ENCODE results near the gene SP140. TPM values are rescaled to one million over a fixed set of nuclear protein-coding genes. Genes with fewer than 3 reads are reported as not detected.

The SP140 gene
- total RNA-seq, 1 experiment from 2014 or later = not detected

DNA sequence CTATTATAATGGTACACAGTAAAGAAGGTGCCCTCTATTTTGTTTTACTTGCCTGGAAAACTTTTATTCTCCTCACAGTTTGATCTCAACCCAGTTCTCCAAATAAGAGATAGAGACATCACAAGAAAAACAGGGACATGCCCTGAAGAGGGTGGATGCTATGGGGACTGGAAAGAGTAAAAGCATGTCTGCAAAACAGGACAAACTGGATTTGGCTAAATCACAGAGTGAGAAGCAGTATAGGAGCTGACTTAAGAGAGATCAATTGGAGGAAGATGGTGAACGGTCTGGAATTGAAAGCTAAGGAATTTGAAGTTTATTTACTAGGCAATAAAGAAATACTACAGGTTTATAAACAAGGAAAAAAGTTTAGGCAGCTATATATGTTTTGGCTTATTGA, 134.5 kb downstream of the SP140 start:
- intact Hi-C loops (cut with micrococcal nuclease; ENCODE audit: unreplicated experiment) = no loop called here
- no TSS peak for BruUV-seq (replicated peaks)
- DNase-seq = no peak
- no peak overlapping the region for H3K27ac Mint-ChIP-seq (ENCODE audit: unreplicated experiment)
- H3K9me3 ChIP-seq = no peaks in the 10 kb centered on the region
- no peaks in the 10 kb centered on the region for H3K36me3 ChIP-seq (ENCODE audit: control insufficient read depth, insufficient read depth, low read length)
- H3K4me3 ChIP-seq (ENCODE audit: low read depth, low read length) = no peak overlapping the region
- no peak overlapping the region for H3K4me3 Mint-ChIP-seq (ENCODE audit: unreplicated experiment)
- TF ChIP-seq CTCF (IDR thresholded peaks at IDR 0.05; ENCODE audit: insufficient read depth in 1 of 2, low read depth in 1 of 2, low read length in 1 of 2, severe bottlenecking in 1 of 2, unreplicated experiment in 1 of 2) = no peak
- H3K9me3 Mint-ChIP-seq (ENCODE audit: unreplicated experiment) = no peaks in the 10 kb centered on the region
- CTCF ChIA-PET = no interaction called here
- no peaks in the 10 kb centered on the region for H3K27me3 ChIP-seq (replicated peaks; ENCODE audit: control insufficient read depth, insufficient read depth, low read length)
- peaks cover 2% of the 10 kb centered on the region for H3K27me3 Mint-ChIP-seq (ENCODE audit: insufficient read depth, unreplicated experiment)
- H3K4me1 ChIP-seq = no peaks in the 10 kb centered on the region
- no peaks in the 10 kb centered on the region for H3K36me3 Mint-ChIP-seq (ENCODE audit: insufficient read depth, unreplicated experiment)
- no peaks in the 10 kb centered on the region for H3K4me1 Mint-ChIP-seq (ENCODE audit: low read depth, unreplicated experiment)
- POLR2A ChIA-PET = no interaction called here

GRCh38 chr2:230362030-230362691, 136.6 kb downstream of the SP140 start:
- no peaks in the 10 kb centered on the region for H3K36me3 ChIP-seq (ENCODE audit: control insufficient read depth, insufficient read depth, low read length)
- no peaks in the 10 kb centered on the region for H3K9me3 ChIP-seq
- Mint-ChIP-seq H3K27ac (ENCODE audit: unreplicated experiment) (no peak overlapping the region), H3K9me3 (ENCODE audit: unreplicated experiment) (no peaks in the 10 kb centered on the region), H3K4me1 (ENCODE audit: low read depth, unreplicated experiment) (no peaks in the 10 kb centered on the region), H3K27me3 (ENCODE audit: insufficient read depth, unreplicated experiment) (peaks cover 4% of the 10 kb centered on the region), H3K36me3 (ENCODE audit: insufficient read depth, unreplicated experiment) (no peaks in the 10 kb centered on the region), H3K4me3 (ENCODE audit: unreplicated experiment) (no peak overlapping the region)
- no peak for DNase-seq
- BruUV-seq (replicated peaks) = no TSS peak
- POLR2A ChIA-PET = no interaction called here
- no peak for TF ChIP-seq CTCF (IDR thresholded peaks at IDR 0.05; ENCODE audit: insufficient read depth in 1 of 2, low read depth in 1 of 2, low read length in 1 of 2, severe bottlenecking in 1 of 2, unreplicated experiment in 1 of 2)
- no peaks in the 10 kb centered on the region for H3K4me1 ChIP-seq
- no peaks in the 10 kb centered on the region for H3K27me3 ChIP-seq (replicated peaks; ENCODE audit: control insufficient read depth, insufficient read depth, low read length)
- intact Hi-C loops (cut with micrococcal nuclease; ENCODE audit: unreplicated experiment) = no loop called here
- no peak overlapping the region for H3K4me3 ChIP-seq (ENCODE audit: low read depth, low read length)
- CTCF ChIA-PET = no interaction called here

Other genes starting within 250 kb of the SP140 start
- 0.19 TPM in 1 of 2 replicates, not detected in the other for gene SLC16A14, start 156.8 kb upstream of the SP140 start, total RNA-seq (2022)
- gene SP110, start 5.8 kb upstream of the SP140 start, total RNA-seq (2022) = 0.75 and 0.84 TPM in 2 replicates
- 0.26 TPM in 1 of 2 replicates, not detected in the other for gene SP140L, start 101.5 kb downstream of the SP140 start, total RNA-seq (2022)
- gene SP100, start 190.5 kb downstream of the SP140 start, total RNA-seq (2022) = 6.3 and 7.8 TPM in 2 replicates